Spleen (tissue), 7 donors: ENCODE measurements around the gene NAALADL2.

Experiments used
- POLR2A ChIP-seq, 3 donors: fragments of 450-650 bp; IDR thresholded peaks; one replicate each; pipeline ENCODE4 v1.5.1; 2017; ENCODE audit warnings: antibody characterized with exemption in 3 of 3, mild to moderate bottlenecking in 1 of 3
- POLR2AphosphoS5 ChIP-seq, 3 donors: sonication (generic); formaldehyde crosslinking; IDR thresholded peaks; one replicate each; pipeline ENCODE4 v1.5.1; 2017; ENCODE audit warnings: antibody characterized with exemption in 3 of 3
- TF ChIP-seq, protein P1 (sequence below), 11 experiments: fragments of 200-600 bp in 7 of 11; fragments of 450-650 bp in 4 of 11; sonication (generic) in 4 of 11; IDR thresholded peaks in 8 of 11; conservative IDR thresholded peaks in 3 of 11; 1 replicate in 7 of 11; 2 replicates in 4 of 11; pipeline versions ENCODE4 v1.4.0 to v1.8.0; 2016 to 2021; ENCODE audit warnings: antibody characterized with exemption in 11 of 11, inconsistent platforms in 4 of 11, mild to moderate bottlenecking in 1 of 11
- donor health status: DM: no; HTN: no; CAD: no; lungs with moderate emphysema.
- donor health status: DM: no; HTN: no; CAD: no.
- donor health status: DM: no; HTN: no; CAD: no.

DNA sequence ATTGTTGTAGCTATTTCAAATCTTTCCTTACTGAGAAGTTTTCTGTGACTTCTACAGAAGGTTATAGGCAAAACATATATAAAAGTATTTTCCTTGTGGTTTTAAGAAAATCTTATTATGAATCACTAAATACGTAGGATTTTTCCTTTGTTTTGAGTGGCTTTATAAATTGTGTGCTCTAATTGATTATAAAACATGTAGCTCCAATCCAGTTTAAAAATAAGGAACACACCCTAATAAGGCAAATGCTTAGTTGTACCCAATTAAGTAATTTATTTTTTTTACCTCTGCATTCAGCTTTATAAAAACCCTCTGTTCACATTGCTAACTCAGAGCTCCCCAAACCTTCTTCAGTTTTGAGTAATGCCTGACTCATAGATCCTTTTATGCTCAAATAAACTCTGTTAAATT, 408.0 kb downstream of the NAALADL2 start:
- TF ChIP-seq, protein P1, sequence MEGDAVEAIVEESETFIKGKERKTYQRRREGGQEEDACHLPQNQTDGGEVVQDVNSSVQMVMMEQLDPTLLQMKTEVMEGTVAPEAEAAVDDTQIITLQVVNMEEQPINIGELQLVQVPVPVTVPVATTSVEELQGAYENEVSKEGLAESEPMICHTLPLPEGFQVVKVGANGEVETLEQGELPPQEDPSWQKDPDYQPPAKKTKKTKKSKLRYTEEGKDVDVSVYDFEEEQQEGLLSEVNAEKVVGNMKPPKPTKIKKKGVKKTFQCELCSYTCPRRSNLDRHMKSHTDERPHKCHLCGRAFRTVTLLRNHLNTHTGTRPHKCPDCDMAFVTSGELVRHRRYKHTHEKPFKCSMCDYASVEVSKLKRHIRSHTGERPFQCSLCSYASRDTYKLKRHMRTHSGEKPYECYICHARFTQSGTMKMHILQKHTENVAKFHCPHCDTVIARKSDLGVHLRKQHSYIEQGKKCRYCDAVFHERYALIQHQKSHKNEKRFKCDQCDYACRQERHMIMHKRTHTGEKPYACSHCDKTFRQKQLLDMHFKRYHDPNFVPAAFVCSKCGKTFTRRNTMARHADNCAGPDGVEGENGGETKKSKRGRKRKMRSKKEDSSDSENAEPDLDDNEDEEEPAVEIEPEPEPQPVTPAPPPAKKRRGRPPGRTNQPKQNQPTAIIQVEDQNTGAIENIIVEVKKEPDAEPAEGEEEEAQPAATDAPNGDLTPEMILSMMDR (IDR thresholded peaks at IDR 0.05 in 8 of 11, conservative IDR thresholded peaks at IDR 0.05 in 3 of 11): no peak
- TF ChIP-seq POLR2A (IDR thresholded peaks at IDR 0.05) (no peak), POLR2AphosphoS5 (IDR thresholded peaks at IDR 0.05) (no peak)
